Measurements from ENCODE around the gene SUSD3.

DNA sequence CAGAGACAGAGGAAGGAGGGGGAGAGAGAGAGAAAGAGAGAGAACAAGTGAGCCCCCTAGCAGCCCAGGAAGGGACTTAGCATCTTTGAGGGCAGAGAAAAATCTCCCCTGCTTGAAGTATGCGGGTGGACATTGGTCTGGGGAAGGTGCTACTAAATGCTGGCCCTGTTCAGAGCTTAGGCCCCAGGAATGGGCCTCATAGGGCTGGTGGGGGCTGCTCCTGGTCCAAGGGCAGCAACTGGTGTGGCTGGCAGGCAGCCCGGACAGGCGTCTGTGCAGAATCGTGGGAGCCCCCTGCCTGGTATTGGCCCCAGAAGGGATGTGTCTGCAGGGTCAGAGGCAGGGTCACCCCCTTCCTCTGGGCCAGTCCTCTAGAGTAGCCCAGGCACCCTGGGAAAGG is 47.8 kb upstream of the SUSD3 start:
- TF ChIP-seq EZH2 (IDR thresholded peaks at IDR 0.05; ENCODE audit: low read length, missing control alignments), result no peak
- TF ChIP-seq CTCF (conservative IDR thresholded peaks at IDR 0.05 in 1 of 2, IDR thresholded peaks at IDR 0.05 in 1 of 2; ENCODE audit: low read depth in 1 of 2, low read length in 2 of 2), result no peak
